ENCODE measurements around the gene TNNT1.
"Not testable (repeated sequence)": the region's sequence is repeated elsewhere in the genome, so short reads cannot be mapped to it uniquely, and the experiment has no call there.

The TNNT1 gene

GRCh38 chr19:55136399-55137102 is 12.5 kb downstream of the TNNT1 start:
- no peak for DNase-seq

DNA sequence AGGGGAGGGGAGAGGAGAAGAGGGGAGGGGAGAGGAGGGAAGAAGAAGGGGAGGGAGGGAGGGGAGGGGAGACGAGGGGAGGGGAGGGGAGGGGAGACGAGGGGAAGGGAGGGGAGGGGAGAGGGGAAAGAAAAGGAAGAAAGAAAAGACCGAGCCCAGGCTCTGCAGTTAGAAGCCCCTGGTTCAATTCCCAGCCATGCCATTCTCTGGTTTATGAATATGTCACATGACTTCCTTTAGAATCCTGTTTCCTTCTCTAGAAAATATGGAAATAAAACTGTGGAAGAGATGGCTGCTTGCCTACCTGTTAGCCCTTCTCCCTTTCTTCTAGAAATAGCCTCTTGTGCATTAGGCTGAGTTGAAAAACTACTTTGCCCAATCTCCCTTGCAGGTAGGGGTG is 14.3 kb downstream of the TNNT1 start:
- no peak for DNase-seq

- no peak for DNase-seq
Observed at GRCh38 chr19:55133639-55134444, 15.2 kb downstream of the TNNT1 start.

GRCh38 chr19:55132453-55133129 is 16.4 kb downstream of the TNNT1 start:
- DNase-seq, result no peak

GRCh38 chr19:55131421-55131820 is 17.6 kb downstream of the TNNT1 start:
- DNase-seq, result no peak

DNA sequence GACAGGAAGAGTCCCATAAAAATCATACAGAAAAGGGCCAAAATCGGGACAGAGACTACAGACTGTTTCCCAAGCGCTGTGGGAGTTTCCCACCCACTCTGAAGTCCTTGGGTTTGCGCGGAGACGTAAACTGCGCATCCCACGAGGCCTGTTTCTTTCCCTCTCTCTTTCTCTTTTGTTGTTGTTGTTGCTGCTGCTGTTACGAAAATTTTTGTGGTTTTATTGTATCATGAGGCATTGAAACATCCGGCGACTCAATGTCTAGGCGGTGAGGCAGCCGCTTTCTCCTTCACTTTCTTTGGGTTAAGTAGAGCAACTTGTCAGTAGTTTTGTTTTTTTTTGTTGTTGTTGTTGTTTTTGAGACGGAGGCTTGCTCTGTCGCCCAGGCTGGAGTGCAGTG is 30.0 kb downstream of the TNNT1 start:
- no peak for DNase-seq

DNA sequence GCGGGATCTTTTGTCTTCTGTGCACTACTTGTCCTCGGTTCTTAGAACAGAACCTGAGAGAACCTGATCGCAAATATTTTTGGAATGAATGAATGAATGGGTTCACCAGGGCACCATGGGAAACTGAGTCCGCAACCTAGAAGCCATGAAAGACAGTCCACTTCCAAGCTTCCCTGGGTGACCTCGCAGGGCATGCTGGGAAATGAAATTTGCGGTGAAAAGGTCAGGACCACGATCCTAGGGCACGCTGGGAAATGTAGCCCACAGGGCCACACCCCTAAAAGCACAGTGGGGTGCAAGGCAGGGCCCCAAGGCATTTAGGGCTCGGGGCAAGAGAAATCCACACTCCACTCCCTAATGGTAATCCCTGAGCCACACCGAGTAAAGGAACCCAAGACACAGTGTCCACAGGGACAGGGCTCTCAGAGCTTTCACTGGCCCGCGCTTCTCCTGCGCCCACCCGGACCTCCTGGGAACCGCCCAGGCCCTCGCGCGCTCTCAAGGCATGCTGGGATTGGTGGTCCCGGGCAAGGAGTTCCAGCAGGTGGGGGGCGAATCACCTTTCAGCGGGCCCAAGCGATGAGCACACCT is 30.5 kb downstream of the TNNT1 start:
- DNase-seq, result no peak

DNA sequence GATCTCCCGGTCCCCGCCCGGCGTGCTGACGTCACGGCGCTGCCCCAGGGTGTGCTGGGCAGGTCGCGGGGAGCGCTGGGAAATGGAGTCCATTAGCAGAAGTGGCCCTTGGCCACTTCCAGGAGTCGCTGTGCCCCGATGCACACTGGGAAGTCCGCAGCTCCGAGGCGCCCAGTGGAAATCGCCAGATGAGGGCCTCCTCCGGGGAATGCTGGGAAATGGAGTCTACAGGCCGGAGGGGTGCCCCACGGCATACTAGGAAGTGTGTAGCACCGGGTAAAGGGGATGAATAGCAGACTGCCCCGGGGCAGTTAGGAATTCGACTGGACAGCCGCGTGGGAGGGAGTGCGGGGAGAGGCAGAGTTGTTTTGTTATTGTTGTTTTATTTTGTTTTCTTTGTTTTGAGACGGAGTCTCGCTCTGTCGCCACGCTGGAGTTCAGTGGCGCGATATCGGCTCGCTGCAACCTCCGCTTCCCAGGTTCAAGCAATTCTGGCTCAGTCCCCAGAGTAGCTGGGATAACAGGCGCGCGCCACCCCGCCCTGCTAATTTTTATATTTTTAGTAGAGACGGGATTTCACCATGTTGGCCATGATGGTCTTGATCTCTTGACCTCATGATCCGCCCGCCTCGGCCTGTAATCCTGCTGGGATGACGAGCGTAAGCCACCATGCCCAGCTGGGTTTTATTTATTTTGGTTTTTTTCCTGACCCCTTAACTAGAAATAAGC is 31.2 kb downstream of the TNNT1 start:
- DNase-seq, result peak; percentile 98

- no peak for DNase-seq
Observed at GRCh38 chr19:55116859-55117662, 31.9 kb downstream of the TNNT1 start, which contains the start of gene PPP1R12C. Gene PPP1R12C, minus strand, starts transcription at chr19:55117637. Its CDS starts 94 bp downstream, at chr19:55117543.

- no peak for DNase-seq
Observed at GRCh38 chr19:55116232-55116858, 32.7 kb downstream of the TNNT1 start.

- no peak for DNase-seq
Observed at GRCh38 chr19:55115446-55116065, 33.5 kb downstream of the TNNT1 start.

- DNase-seq, result no peak
Observed at GRCh38 chr19:55114566-55115145, 34.4 kb downstream of the TNNT1 start.

DNA sequence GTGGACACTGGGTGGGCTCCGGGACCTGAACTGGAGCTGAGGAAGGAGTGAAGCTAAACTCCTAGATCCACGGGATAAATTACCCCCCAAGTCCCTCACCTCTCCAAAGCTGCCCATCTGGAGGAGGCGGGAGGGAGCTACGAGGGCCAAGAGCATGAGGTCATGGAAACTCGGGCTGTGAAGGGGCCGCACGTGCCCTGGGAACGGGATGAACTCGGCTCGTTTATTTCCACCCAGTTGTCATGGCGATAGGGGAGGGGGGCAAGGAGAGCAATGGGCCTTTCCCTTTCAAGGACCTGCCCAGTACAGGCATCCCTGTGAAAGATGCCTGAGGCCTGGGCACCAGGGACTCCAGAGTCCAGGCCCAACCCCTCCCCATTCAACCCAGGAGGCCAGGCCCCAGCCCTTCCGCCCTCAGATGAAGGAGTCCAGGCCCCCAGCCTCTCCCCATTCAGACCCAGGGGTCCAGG is 35.4 kb downstream of the TNNT1 start:
- DNase-seq, result no peak

GRCh38 chr19:55112777-55113569 is 36.0 kb downstream of the TNNT1 start:
- no peak for DNase-seq

DNA sequence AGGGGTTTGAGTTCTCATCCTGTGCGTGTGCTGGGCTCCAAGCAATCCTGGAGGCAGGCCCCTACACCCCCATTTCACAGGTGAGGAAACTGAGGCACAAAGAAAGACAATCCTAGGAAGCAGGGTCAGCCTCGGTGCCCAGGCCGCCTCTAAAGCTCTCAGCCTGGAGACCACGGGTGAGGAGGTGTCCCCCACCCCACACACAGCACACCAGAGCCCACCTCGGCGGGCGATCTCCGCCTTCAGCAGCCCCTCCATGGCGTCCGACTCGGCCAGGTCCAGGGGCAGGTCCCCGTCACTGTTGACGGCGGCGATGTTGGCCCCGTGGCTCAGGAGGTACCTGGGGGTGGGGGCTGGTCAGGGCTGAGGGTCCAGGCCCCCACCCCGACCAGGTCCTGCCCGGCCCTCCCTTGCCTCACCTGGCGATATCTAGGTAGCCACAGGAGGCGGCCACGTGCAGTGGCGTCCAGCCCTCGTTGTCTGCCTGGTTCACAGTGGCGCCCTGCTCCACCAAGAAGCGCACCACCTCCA is 36.7 kb downstream of the TNNT1 start:
- no peak for DNase-seq

DNA sequence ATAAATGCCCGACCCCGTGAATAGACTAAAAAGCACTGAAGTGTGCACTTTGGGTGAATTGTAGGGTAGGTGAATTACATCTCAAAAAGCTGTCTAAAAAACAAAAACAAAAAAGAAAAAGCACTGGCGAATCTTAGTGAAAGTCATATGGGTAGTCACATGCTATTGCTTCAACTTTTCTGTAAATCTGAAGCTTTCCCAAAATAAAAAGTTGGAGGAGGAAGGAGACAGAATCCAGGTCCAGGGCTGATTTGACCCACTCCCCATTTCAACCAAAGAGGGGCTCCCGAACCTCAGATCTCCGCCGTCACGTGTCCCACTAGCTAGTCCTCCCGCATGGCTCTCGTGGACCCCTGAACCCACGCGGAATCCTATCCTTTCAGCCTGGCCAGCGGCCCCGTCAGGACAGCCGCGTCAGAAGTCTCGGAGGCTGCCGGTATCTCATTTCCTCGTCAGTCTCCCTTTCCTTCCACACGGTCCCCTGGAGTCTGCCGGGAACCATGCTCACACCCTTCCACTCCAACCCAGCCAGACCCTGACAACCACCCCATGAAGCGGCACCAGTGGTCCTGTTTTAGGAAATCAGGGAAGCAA is 37.7 kb downstream of the TNNT1 start:
- no peak for DNase-seq

- DNase-seq, result no peak
Observed at GRCh38 chr19:55109527-55110291, 39.3 kb downstream of the TNNT1 start.

DNA sequence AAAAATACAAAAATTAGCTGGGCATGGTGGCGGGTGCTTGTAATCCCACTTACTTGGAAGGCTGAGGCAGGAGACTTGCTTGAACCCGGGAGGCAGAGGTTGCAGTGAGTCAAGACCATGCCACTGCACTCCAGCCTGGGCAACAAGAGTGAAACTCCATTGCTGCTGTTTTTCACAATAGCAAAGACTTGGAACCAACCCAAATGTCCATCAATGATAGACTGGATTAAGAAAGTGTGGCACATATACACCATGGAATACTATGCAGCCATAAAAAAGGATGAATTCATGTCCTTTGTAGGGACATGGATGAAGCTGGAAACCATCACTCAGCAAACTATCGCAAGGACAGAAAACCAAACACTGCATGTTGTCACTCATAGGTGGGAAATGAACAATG is 41.8 kb downstream of the TNNT1 start:
- DNase-seq, result not testable (repeated sequence)

Data from NK-92 treated with Interleukin-12 subunit alpha and Interleukin-12 subunit beta, amount 100 ng/mL, for 24 hours (cell line).